ENCODE measurements around the gene BCAR3.

The BCAR3 gene

DNA sequence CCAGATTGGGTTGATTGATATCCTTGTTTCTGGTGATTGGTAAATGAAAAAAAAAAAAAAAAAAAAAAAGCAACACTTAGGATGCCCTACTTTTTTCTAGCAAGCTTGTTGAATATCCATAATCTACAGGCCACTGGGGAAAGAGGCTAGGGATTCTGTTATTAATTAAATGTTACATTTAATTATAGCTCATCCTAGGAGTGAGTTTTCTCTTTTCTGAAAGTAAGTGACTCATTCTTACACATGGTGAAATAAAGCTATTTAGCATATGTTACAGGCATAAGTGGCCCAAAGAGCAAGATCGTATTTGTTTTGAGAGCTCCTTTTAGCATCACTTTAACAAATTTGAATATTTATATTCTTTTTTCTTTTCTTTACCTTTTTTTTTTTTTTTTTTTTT lies 139.2 kb downstream of the BCAR3 start:
- H3K4me3 ChIP-seq (ENCODE audit: low read length) = no peak overlapping the region
- no peak for DNase-seq (ENCODE audit: low read depth, low spot score)

DNA sequence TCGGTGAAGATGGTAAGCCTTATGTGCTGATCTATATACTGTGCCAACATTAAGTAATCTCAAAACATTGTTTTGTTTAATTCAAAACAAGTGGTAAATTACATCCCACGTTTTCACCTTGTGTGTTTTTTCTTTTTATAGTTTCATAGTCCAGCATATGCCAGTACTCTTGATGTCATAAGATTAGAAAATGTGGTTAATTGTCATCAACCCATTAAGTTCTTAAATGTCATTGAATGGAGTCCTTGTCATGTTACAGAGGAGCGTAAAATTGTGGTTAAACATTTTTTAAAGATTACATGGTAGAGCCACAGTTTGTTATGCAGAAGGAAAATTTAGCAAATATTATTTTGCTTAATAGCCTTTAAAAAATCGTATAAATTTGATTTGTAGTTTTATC lies 140.6 kb downstream of the BCAR3 start:
- DNase-seq (ENCODE audit: low read depth, low spot score) = no peak

GRCh38 chr1:93537924-93538323 lies 143.7 kb downstream of the BCAR3 start:
- no peak for DNase-seq (ENCODE audit: low read depth, low spot score)
- no peak overlapping the region for H3K4me3 ChIP-seq (ENCODE audit: low read length)

More for the DNA sequence above, 140.6 kb downstream of the BCAR3 start:
- H3K4me3 ChIP-seq (ENCODE audit: low read length) = no peak overlapping the region

- no peak overlapping the region for H3K4me3 ChIP-seq (ENCODE audit: low read length)
- no peak for DNase-seq (ENCODE audit: low read depth, low spot score)
Measured at GRCh38 chr1:93537396-93537795, 144.2 kb downstream of the BCAR3 start.

DNA sequence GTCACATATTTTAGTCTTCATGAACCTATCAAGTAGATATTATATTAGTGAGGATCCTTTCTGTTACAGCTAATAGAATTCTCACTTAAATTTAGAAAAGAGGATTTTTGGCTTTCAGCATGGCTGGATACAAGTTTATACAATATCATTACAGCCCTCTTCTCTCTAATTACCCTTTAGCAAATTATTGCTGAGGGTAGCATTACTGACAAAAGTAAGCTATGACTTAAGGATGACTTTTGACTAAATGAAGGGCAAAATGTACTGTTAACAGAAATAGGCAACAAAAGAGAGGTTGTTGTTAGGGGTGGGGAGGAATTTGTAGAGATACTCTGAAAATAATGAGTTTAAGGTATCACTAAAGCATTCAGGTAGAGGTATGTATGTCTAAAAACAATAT lies 148.0 kb downstream of the BCAR3 start:
- DNase-seq (ENCODE audit: low read depth, low spot score) = no peak
- H3K4me3 ChIP-seq (ENCODE audit: low read length) = no peak overlapping the region

GRCh38 chr1:93532780-93533378 lies 148.8 kb downstream of the BCAR3 start:
- DNase-seq (ENCODE audit: low read depth, low spot score) = no peak
- no peak overlapping the region for H3K4me3 ChIP-seq (ENCODE audit: low read length)

DNA sequence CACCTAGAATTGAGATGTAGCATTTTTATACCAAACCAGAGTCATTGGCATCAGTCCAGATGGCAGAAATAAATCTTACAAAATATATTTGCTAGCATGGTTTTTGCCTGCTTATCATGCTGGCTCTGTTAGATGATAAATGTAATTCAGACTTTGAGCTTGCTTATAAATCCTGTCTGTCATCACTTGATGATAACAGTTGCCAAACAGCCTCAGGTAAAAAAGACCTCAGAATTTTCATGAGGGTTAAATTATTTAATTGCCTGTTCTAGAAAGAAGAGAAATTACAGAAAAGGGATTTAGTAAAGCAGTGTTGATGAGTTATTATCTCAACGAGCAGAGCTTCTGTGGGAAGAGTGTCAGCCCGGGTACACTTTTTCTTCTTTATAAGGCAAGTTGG lies 150.4 kb downstream of the BCAR3 start:
- DNase-seq (ENCODE audit: low read depth, low spot score) = no peak
- no peak overlapping the region for H3K4me3 ChIP-seq (ENCODE audit: low read length)

DNA sequence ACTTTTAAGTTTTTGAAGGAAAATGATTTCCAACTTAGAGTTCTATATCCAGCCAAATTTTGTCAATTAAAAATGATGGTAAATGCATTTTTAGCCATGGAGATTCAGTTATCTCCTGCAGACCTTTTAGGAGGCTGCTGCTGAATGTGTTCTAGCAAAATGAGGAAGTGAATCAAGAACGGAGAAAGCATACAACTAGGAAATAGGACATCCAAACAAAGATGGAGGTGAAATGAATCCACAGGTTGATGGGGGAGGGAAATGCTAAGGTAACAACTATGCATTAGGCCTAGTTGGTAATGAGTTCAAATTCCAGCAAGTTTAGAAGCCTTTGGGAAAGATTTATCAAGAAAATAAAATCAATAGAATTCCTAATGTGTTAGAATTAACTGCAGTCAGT lies 153.2 kb downstream of the BCAR3 start:
- no peak overlapping the region for H3K4me3 ChIP-seq (ENCODE audit: low read length)
- no peak for DNase-seq (ENCODE audit: low read depth, low spot score)

DNA sequence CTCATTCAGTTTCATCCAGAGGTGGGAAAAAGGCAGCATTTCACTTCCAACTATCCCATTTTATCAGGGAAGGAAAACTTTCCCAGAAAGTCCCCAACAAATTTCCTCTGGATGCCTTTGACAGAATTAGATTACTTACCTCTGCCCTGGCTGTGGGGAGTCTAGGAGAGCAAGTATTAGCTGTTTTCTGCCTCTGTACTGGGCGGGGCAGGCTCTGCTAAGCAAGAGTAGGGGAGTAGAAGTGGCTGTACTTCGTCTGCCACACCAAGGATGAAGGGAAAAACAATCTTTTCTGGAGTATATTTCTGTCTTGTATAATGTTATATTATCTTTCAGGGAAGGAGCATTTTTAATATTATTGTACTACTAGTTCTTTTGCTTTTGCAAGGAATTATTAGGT lies 155.2 kb downstream of the BCAR3 start:
- no peak overlapping the region for H3K4me3 ChIP-seq (ENCODE audit: low read length)
- no peak for DNase-seq (ENCODE audit: low read depth, low spot score)

DNA sequence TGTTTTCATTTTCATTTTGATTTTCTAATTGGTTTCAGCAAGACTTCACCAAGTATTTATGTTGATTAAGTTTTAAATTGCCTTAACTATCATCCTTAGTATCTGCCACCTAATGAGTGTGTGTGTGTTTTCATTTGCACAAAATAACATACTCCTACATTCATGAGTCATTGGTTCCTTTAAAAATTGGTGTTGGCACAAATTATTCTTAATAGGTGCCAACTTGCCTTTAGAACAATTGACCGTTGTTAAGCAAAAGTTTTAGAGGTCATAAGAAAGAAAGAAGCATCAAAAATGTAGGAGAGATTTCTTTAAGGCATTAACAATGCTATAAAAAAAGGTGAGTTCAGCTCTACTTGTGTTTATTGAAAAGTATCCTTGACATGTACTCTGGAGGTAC lies 156.2 kb downstream of the BCAR3 start:
- no peak overlapping the region for H3K4me3 ChIP-seq (ENCODE audit: low read length)
- no peak for DNase-seq (ENCODE audit: low read depth, low spot score)

- H3K4me3 ChIP-seq (ENCODE audit: low read length) = no peak overlapping the region
Measured at GRCh38 chr1:93522721-93523120, 158.9 kb downstream of the BCAR3 start.

DNA sequence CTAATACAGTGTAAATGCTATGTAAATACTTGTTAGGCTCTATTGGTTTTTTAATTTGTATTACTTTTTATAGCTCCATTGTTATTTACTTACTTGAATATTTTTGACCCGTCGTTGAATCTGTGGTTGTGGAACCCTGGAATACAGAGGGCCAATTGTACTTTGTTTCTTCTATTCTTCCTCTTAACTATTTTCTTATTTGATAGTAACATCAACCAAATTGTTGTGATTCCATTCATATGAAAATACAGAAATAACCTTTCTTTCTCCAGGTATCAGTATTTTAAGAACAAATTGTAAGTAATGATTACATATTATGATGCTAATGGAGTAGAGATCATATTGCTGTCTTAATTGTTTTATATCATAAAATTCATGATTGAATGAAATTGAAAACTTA lies 160.0 kb downstream of the BCAR3 start:
- no peak overlapping the region for H3K4me3 ChIP-seq (ENCODE audit: low read length)
- DNase-seq (ENCODE audit: low read depth, low spot score) = no peak

More at GRCh38 chr1:93522721-93523120, 158.9 kb downstream of the BCAR3 start:
- no peak for DNase-seq (ENCODE audit: low read depth, low spot score)

GRCh38 chr1:93519199-93519829 lies 162.3 kb downstream of the BCAR3 start:
- no peak for DNase-seq (ENCODE audit: low read depth, low spot score)

DNA sequence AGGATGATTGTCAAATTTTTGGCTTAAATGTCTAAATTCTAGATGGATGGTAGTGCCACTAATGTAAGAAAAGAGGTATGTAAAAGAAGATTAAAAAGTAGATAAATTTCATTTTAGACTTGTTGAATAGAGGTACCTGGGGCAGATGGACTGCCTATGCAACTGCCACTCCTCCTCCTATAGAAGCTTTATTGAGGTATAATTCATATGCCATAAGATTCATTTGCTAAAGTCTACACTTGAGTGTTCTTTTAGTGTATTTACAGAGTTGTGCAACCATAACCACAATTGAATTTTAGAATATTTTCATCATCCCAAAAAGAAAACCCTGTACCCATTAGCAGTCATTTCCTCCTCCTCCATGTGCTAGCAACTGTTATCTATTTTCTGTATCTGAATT lies 163.1 kb downstream of the BCAR3 start:
- DNase-seq (ENCODE audit: low read depth, low spot score) = no peak
- H3K4me3 ChIP-seq (ENCODE audit: low read length) = no peak overlapping the region

More at GRCh38 chr1:93519199-93519829, 162.3 kb downstream of the BCAR3 start:
- no peak overlapping the region for H3K4me3 ChIP-seq (ENCODE audit: low read length)

- DNase-seq (ENCODE audit: low read depth, low spot score) = no peak
- no peak overlapping the region for H3K4me3 ChIP-seq (ENCODE audit: low read length)
Measured at GRCh38 chr1:93516164-93516563, 165.5 kb downstream of the BCAR3 start.
